HG03521 (cell line): ENCODE results near the gene LMX1A.
A peak's percentile ranks its signal among the peaks of the same experiment; 100 is the strongest.

Source experiments
- ATAC-seq: cut with Tn5 transposase; IDR thresholded peaks from one replicate; pipeline ENCODE4 v1.9.1; 2021; ENCODE audit warnings: mild to moderate bottlenecking, moderate library complexity; ENCODE audit not compliant: unreplicated experiment

LMX1A gene

DNA sequence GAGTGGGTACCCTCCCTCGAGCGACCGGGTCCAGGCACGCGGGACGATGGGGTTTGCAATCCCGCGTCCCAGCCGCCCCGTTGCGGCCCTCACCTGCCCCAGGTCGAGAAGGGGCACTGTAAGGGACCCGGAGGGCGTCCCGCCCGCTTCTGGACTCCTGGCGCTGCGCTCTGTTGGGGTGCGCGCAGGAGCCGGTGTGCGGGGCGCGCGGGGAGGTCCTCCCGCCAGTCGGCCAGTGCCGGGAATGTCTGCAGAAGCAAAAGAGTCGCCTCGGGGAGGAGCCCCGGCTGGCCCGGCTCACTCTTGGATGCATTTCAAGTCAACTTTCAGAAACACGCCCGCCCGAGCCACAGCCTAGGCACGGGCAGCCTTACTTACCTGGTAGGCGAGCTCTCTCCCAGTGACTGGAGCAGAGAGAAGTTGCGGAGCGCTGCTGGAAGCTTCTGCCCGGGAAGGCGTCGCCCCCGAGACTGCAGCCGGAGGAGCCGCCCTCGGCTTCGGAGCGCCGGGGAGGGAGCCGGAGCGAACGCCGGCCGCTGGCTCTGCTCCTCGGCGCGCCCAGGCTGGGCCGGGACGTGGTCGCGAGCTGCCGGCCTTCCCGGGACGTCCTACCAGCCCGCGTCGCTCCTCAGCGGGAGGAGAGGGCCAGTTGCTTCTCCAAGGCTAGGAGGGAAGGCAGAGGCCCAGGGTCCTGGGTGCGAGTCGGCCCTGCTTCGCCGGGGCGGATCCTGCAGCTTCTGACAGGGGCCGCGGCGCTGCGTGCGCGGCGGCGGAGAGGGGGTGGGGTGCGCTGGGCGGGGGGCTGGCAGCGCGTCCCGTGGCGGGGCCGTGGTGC is at the start of gene LMX1A:
LMX1A (minus strand) TSS at position 739 of the 835 bp plus-strand sequence. CDS start 1,156 bp downstream, outside the sequence.
- ATAC-seq: no peak

DNA sequence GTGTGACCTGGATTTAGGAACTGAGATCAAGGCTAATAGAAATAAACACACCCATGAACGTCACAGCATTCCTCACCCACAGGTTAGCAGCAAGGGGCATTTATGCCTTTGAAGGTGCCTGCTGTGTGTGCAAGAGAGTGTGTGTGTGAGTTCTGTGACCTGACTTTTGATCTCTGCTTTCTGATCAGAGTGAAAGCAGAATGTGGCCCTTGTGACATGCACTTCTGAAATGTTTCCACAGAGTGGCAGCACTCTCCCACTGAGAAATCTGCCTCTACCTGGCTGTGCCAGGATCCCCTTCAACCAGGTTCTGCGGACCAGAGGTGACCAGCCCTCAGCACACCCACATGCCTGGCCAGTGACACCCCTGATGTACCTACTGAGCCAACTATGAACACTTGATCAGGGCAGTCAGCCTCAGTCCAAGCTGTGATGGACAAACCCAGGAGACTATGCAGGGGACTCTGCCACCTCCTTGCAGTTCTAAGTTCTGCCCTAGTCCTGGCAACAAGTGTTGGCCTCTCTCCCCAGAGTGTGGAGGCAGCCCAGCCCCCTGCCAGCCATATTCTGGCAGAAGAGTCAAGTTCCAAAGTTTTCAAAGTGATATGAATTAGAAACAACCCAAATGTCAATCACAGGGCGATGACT is 47.4 kb upstream of the LMX1A start:
- no peak for ATAC-seq

DNA sequence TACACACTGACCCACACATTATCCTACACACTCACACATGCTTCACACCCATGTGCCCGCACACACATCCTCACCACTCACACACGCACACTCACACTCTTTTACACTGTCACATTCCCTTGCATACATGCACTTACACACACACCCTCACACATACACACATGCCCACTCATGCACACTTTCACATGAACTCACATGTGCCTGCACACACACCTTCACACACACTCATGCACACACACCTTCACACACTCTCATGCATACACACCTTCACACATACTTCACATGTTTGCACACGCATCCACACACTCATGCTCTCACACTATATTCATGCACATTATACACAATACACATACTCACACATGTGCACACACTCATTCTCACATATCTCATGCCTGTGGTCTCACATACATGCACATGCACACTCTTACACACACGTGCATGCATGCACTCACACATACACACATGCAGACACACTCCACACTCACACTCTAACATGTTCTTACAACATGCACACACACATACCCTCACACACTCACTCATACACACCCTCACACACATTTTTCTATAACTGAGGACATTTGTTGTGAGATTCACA is 46.1 kb upstream of the LMX1A start:
- no peak for ATAC-seq

DNA sequence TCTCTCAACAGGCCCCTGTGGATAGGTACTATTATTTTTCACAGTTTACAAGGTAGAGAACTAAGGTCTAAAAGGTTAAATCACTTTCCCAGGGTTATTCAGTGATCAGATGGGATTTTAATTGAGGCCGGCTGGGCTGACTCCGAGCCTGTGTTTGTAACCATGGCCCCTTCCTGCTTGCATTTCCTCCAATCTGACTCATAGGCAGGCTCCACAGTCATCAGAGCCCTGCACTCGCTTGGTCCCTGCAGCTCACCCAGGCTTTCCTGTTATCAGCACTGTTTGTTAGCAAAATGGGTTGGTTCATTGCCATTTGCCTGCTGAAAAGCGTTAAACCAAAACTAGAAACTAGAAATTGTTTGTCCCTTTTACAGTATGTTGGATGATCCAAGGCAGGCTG is 41.4 kb upstream of the LMX1A start:
- no peak for ATAC-seq

DNA sequence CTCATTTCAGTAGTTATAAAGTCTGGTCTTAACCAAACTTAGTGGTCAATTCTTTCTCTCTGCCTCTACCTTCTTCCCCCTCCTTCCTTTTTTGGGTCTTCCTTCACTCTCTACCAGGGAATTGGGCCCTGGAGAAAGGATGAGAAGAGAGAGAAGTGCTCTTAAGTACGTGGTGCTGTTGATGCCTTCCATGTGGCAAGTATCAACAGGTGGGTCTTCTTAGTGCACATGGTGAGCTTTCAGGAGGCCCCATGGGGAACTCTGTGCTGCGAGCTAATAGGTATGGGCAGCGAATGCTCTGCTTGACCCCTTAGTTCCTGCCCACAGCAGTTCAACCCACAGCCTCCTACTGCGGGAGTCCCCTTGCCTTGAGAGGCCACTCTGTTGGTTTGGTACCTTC is 39.4 kb upstream of the LMX1A start:
- ATAC-seq: no peak

DNA sequence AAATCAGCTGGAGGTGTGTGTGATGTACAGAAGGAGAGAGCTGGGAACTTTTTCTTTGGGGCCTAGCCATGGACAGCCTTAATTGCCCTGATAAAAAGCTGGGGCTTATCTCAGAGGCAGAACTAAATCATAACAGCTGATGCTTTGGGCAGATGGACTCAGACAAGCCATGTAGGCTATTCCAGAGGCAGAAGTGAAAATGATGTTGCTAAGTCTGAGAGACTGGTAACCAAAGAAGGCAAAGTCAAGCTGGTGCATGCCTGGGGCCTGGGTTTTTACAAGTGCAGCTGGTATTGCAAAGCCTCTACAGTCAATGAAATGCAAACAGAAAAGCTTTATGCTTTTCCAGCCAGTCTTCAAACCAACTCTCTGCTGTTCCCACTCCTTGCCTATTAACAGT is 39.0 kb upstream of the LMX1A start:
- no peak for ATAC-seq

DNA sequence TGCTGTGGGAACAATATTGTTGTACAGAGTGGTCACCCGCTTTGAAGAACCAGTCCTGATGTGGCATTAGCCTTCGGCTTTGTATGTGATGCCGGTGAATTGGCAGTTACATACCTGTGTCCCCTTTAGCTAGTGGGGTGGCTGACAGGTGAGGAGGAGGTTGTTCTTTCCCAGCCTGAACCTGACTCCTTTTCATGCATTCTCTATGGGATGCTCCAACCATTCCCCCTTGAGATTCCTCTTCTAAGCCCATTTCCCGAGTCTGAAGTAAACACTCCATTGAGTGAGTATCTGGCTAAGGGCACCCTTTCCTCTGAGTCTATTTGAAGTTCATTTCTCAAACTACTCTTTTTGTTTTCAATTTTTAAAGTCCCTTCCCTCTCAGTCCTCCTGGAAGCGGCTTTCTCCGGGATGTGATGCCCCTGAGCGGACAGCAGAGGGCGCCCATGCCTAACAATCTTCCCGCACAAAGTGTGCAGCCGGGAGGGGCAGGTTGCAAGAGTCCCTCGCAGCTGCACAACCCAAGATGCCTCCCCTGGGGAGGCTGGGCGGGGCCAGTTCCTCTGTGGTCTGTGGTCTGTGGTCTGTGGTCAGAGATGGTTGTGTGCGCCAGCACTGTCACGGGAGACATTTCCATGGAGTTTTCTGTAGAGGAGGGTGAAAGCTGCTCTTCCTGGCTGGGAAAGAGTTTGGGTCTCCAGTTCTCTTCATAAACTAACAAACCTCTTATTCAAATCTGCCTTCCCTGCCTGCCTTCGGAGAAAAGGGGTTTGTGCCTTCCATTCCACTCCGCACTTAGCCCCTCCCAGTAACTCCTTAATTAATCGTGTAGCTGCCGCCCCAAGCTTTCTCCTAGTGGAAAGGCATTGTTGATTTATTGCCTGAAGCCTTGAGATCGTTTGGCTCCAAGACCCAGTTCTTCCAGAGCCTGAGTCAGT is 36.4 kb upstream of the LMX1A start:
- ATAC-seq: peak; percentile 92

DNA sequence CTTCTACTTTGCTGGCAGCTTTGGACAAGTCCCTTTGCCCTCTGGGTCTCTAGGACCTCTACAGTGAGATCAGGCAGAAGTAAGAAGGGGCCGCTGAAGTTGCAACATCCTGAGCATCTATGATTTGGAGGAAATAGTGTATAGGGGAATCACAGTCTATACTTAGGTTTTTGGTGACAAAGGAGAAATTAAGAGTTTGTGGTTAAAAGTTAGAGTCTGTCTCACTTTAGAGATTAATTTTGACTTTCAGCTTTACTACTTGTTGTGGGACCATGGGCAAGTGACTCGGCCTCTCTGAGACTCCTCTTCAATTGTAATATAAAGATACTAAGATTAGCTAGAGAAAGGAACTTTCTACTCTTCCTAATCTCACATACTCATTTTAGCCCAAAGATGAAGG is 33.1 kb upstream of the LMX1A start:
- ATAC-seq: no peak

DNA sequence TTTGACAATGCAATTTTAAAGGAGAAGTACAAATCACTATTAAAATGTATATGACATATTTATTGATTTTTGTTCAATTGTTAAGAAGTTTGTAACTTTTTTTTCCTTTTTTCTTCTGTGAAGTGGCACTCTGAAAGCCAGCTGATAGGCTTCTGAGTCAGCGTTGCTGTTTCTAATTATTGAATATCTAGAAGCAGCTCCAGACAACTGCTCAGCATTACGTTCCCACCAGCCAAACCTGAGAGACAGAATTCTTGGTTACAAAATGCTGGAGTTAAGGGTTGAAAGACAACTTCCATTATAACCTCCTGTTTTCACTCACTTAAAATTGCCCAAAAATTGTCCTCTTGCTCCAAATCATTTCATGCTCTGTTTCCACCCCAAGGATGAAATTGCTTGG is 31.4 kb upstream of the LMX1A start:
- ATAC-seq: no peak

DNA sequence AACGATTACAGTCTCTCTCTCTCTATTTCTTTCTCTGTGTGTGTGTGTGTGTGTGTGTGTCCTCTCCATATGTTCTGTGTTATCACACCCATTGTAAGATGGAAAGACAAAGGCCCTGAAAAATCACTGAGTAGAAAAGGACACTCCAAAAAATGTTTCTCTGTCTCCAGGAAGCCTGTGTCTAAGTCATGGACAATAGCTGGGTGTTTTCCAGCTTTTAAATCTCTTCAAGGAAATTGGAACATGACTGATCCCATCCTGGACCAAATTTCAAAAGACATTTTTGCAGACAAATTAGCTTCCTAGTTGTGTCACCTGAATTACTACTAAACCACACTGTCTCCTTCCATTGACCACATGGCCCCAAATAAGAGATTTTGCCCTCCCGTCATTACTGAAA is 31.0 kb upstream of the LMX1A start:
- ATAC-seq: no peak

DNA sequence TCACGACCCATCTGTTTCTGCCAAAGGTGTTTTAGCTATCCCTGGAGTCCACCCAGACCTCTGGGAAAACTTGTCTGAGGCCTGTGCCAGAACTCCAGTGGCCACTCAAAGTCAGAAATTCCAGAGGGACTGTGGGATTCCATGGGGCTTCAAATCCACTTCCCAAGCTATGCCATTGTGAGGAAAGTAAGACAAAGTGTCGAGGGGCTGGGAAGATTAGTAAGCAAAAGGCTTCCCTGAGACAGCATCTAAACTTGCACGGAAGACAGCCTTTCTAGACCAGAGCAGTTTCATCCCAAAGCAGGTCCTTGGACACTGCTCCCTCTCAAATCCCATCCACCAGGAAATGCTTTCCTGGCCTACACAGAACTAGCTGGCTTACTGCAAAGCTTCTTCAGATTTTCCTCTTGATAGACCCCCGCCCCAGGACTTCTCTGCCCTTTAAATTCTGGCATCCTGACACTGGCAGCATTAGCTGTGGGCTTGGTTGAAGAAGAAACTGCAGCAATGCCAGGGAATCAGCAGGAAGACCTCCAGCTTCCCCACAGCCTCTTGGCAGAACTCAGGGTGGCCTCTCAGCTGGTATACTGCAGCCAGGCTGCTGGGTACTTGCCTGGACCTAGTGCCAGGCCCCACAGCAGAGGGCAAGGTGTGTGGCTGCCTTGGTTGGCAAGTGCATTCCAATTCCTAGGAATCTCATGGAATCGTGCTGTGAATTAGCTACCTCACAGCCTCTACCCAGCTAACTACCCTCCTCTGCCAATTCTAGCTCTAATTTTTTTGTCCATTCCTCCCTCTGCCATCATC is 27.3 kb upstream of the LMX1A start:
- ATAC-seq: no peak

DNA sequence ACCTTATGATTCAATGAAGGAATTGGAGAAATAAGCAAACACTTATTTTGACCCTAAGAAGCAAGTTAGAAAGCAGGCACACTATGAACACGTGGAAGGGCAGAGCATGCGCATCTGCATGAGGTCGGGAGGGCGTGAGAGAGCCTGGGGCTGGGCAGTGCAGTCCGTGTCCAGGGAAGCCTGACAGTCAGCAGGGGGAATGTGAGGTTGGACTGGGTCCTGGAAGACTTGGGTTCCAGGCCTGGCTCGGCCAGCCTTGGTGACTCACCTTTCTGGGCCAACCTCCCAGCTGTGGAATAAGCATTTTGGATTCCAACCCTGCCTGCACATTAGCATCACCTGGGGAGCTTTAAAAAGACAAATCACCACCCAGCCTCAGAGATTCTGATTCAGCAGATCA is 26.6 kb upstream of the LMX1A start:
- ATAC-seq: no peak

DNA sequence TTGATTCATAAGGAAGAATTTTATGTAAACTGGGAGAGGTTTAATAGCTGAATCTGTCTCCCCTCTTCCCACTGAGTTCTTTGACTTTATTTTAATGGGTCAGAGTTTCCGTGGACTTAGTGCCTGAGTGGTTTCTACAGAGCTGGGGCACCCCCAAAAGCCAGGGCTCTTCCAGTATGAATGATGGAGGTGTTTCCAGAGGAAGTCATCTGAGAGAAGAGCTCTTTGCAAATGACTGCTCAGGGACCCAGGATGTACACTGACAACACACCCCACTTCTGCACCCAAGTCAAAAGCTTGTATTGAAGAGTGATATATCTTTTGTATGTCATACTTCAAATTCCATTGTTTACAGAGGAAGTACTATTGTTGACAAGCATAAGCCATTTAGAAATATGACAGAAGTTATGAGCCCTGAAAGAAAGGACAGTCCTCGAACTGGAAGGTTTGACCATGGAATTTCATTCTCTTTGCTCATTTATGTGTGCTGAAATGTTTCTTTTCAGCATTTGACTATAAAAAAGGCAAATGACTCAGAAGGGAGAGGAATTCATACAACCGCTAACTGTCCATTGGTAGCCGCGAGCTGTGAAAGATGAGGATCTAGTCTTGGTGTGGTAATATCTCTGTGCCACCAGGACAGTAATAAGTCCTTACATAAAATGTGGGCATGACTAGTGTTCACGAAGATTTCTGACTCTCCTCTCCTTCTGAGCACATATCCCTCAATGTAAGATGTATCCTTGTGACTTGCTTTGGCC is 25.4 kb upstream of the LMX1A start:
- no peak for ATAC-seq

DNA sequence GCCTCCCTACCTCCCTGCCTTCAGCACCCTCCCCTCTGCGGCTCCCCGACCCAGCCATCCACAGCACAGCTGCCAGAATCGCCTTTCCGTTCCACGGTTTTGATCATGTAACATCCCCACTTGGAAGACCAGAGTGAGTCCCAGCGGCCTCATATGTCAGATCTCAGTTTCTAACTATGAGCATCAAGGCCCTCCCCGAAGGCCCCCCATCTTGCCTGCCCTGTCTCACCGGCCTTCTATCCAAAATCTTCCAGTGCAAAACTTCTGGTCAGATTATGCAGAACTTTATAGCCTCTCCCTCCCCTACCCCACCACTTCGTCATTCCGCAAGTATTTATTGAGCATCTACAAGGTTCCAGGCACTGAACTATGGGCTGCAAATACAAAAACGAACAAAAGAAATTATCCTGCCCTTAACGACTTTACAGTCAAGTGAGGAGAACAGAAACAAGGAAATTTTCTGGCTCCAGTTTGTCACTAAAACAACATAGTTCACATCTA is 20.3 kb upstream of the LMX1A start:
- no peak for ATAC-seq

DNA sequence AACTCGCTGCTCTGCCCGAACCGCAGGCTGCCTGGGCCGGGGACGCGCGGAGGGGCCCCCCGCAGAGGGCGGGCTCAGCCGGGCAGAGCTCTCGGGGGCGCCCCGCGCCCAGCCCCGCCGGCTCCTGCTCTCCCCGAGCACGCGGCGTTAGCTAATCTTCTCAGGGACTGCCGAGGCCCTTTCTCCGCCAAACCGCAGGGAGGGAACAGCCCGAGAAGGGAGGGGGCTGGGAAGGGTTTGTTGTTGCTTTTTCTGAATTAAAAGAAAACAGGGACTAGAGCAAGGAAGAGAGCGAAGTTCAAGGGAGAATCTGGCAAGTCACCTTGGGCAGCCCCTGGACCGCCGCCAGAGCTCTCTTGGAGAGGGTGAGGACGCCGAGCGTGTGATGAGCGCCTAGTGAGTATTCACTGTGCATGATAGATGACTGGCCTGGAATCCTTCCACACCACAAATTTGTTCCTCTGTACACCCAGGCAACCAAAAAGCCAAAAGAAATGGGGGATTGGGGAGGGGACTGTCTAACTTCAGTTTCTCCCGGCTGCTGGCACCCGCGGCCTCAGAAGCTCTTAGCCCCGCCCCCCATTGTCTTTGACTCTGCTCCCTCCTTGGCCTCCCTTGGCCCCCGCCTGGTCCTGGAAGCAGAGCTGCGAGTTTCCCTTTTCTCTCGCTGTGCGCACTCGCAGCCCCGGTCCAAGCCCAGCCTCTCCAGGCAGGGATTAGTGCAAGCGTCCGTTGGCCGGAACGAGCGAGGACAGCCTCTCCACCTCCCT is 19.7 kb upstream of the LMX1A start:
- ATAC-seq: no peak

DNA sequence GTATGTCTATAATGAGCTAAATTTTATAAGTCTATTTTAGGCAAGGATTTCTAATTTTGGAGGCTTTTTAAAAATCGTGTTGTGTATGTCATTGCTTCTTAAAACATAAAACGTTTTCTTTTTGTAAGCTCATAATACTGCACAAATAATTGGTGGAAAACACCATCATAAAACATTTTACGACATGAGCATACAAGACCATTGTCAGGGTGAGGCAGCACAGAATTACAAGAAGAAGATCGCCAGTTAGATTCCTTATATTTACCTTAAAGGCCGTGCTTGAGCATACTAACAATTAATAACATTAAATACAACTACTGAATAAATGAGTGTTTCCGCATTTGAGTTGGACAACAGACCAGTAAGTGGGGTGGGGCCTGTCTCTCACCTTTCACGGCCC is 19.1 kb upstream of the LMX1A start:
- ATAC-seq: no peak

DNA sequence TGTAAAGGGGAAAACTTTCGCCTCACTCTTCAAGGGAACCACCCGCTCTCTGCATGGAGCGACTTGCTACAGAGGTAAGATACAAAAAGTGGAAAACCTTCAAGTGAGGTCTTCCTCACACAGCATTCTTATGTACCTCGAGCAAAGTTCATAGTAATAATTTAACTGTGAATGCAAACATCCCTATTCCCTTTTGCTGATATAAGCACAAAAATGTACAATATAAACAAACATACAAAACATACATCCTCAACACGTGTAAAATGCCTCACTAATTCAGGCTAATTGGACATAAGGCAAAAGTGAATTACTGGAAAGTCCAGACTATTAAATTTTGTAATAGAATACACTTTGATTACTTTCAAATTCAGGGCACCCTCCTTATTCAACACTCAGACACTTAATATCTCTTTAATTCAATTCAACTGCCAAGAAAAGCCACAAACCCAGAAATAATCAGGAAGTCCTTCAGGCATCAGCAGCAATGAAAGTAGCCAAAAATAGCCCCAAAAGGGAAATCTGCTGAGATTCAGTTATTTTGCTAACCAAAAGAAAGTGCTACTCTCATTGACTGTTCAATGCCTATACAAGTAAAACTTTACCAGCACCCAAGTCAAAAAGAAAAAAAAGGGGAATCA is 15.2 kb upstream of the LMX1A start:
- ATAC-seq: no peak

DNA sequence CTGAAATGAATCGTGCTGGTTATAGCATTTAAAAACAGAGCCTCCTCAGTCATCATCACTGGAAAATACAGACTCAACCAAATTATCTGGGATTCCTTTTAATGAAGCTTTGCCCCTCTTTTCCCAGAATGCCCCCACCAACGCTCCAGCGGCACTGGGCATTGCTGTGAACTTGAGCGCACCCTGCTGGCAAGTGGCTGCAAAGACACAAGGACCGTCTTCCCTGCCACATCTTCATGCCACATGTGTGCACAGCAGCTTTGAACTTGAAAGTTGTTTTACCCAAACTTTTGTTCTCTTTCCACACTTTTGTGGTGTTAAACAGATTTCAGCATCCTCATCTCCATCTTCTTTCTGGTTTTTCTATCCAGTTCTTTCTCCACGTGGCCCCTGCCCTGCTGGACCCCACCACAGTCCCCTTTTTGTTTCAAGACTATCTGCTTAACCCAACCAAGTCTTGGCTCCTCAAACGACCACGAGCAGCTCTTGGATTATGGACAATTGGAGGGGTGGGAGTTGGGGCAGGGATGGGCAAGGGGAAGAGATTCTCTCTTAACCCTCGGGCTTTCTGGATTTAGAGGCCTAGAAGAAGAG is 12.8 kb upstream of the LMX1A start:
- peak; percentile 61 for ATAC-seq
